ENCODE measurements around the gene HSD17B12.

DNA sequence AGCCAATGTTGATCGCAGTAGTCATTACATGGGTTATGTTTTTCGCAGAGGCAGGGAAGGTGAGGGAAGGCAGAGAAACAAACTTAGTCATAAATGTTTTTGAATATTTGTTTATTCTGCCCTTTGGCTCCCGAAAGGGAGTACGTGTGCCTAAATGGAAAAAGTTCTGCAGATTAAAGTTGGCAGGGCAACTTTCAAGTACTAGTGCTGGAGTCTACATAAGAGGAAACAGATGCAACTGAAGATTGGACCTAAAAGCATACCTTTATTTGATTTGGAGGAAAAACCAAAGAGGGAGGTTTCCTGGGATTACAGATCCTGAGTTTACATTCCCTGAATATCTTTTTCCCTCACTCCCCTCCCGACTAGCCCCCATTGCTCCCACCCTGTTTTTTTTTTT, 5.7 kb downstream of the HSD17B12 start:
- TF ChIP-seq, protein P1, sequence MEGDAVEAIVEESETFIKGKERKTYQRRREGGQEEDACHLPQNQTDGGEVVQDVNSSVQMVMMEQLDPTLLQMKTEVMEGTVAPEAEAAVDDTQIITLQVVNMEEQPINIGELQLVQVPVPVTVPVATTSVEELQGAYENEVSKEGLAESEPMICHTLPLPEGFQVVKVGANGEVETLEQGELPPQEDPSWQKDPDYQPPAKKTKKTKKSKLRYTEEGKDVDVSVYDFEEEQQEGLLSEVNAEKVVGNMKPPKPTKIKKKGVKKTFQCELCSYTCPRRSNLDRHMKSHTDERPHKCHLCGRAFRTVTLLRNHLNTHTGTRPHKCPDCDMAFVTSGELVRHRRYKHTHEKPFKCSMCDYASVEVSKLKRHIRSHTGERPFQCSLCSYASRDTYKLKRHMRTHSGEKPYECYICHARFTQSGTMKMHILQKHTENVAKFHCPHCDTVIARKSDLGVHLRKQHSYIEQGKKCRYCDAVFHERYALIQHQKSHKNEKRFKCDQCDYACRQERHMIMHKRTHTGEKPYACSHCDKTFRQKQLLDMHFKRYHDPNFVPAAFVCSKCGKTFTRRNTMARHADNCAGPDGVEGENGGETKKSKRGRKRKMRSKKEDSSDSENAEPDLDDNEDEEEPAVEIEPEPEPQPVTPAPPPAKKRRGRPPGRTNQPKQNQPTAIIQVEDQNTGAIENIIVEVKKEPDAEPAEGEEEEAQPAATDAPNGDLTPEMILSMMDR (IDR thresholded peaks at IDR 0.05) = no peak
- no peak for TF ChIP-seq ZFX (IDR thresholded peaks at IDR 0.05; ENCODE audit: borderline replicate concordance)
